CD14-positive monocyte (primary cell): ENCODE data around the gene RHBDL1. TPM values are rescaled to one million over a fixed set of nuclear protein-coding genes. Genes with fewer than 3 reads are reported as not detected.

Source experiments
- DNase-seq, 3 donors: peaks; one replicate each; pipeline ENCODE4 v3.0.0-alpha.2; 2011 to 2022
- H2AFZ ChIP-seq: 2 replicates; pipeline ENCODE4 v1.6.0; 2012; ENCODE audit warnings: mild to moderate bottlenecking, low read depth, low read length, inconsistent platforms; ENCODE audit not compliant: insufficient read depth, poor library complexity, severe bottlenecking
- H3K27ac ChIP-seq, 2 donors: 1 replicate in 1 of 2; 2 replicates in 1 of 2; pipeline ENCODE4 v1.5.1; 2012 to 2013; ENCODE audit warnings: low read length in 2 of 2, control low read depth in 1 of 2, inconsistent platforms in 1 of 2, low read depth in 1 of 2, mild to moderate bottlenecking in 1 of 2
- H3K27me3 ChIP-seq, 2 donors: one replicate each; pipeline versions ENCODE4 v1.6.0 to v1.6.1; 2011 to 2013; ENCODE audit warnings: low read length in 2 of 2; ENCODE audit not compliant: control insufficient read depth in 2 of 2, insufficient read depth in 2 of 2
- H3K36me3 ChIP-seq, 2 donors: replicated peaks in 1 of 2; 1 replicate in 1 of 2; 2 replicates in 1 of 2; pipeline versions ENCODE4 v1.5.1 to v1.6.1; 2012 to 2013; ENCODE audit warnings: low read length in 2 of 2, control low read depth in 1 of 2, inconsistent platforms in 1 of 2, mild to moderate bottlenecking in 1 of 2; ENCODE audit not compliant: insufficient read depth in 2 of 2, control insufficient read depth in 1 of 2
- H3K4me1 ChIP-seq, 2 donors: 1 replicate in 1 of 2; 2 replicates in 1 of 2; pipeline versions ENCODE4 v1.5.1 to v1.6.1; 2012 to 2013; ENCODE audit warnings: low read length in 2 of 2, control low read depth in 1 of 2, inconsistent platforms in 1 of 2, mild to moderate bottlenecking in 1 of 2, moderate library complexity in 1 of 2; ENCODE audit not compliant: insufficient read depth in 2 of 2, control insufficient read depth in 1 of 2
- H3K4me2 ChIP-seq: replicated peaks from 2 replicates; pipeline ENCODE3; 2012; ENCODE audit warnings: low read length, moderate library complexity, mild to moderate bottlenecking; ENCODE audit not compliant: poor library complexity, severe bottlenecking; ENCODE audit errors: extremely low read depth
- H3K4me3 ChIP-seq, 3 experiments: fragments of 200-600 bp in 1 of 3; sonication (generic) in 1 of 3; replicated peaks in 1 of 3; 1 replicate in 2 of 3; 2 replicates in 1 of 3; pipeline ENCODE4 v1.5.1; 2011 to 2013; ENCODE audit warnings: low read length in 3 of 3, mild to moderate bottlenecking in 3 of 3, control low read depth in 2 of 3, low read depth in 2 of 3, inconsistent platforms in 1 of 3, moderate library complexity in 1 of 3
- H3K79me2 ChIP-seq: 2 replicates; pipeline ENCODE4 v1.6.0; 2012; ENCODE audit warnings: mild to moderate bottlenecking, control low read depth, inconsistent platforms, low read length, moderate library complexity; ENCODE audit not compliant: insufficient read depth
- H3K9ac ChIP-seq: 2 replicates; pipeline ENCODE4 v1.6.0; 2017; ENCODE audit warnings: low read length, mild to moderate bottlenecking; ENCODE audit not compliant: insufficient read depth, poor library complexity, severe bottlenecking
- H3K9me3 ChIP-seq, 2 donors: replicated peaks in 1 of 2; 1 replicate in 1 of 2; 2 replicates in 1 of 2; pipeline versions ENCODE4 v1.5.1 to v1.6.1; 2012 to 2013; ENCODE audit warnings: low read length in 2 of 2, control low read depth in 1 of 2; ENCODE audit not compliant: control insufficient read depth in 1 of 2, insufficient read depth in 1 of 2
- H4K20me1 ChIP-seq: 2 replicates; pipeline ENCODE4 v1.6.0; 2012; ENCODE audit warnings: mild to moderate bottlenecking, low read length, control low read depth, moderate library complexity; ENCODE audit not compliant: insufficient read depth
- H3K27ac Mint-ChIP-seq, 7 donors: one replicate each; pipeline ENCODE4 v1.8.0; 2020; ENCODE audit warnings: mild to moderate bottlenecking in 7 of 7, mixed read lengths in 7 of 7, moderate library complexity in 6 of 7, inconsistent platforms in 2 of 7
- H3K27me3 Mint-ChIP-seq, 3 donors: one replicate each; pipeline ENCODE4 v1.8.0; 2021 to 2022; ENCODE audit warnings: low read depth in 3 of 3, mild to moderate bottlenecking in 3 of 3, mixed read lengths in 3 of 3, moderate library complexity in 3 of 3, inconsistent platforms in 1 of 3
- H3K36me3 Mint-ChIP-seq, 2 donors: one replicate each; pipeline ENCODE4 v1.8.0; 2020; ENCODE audit warnings: mixed read lengths in 2 of 2, inconsistent platforms in 1 of 2, mild to moderate bottlenecking in 1 of 2
- H3K4me1 Mint-ChIP-seq: one replicate; pipeline ENCODE4 v1.8.0; 2020; ENCODE audit warnings: mild to moderate bottlenecking, mixed read lengths
- H3K4me3 Mint-ChIP-seq, 2 donors: one replicate each; pipeline ENCODE4 v1.8.0; 2020; ENCODE audit warnings: mild to moderate bottlenecking in 2 of 2, mixed read lengths in 2 of 2, moderate library complexity in 1 of 2
- H3K9me3 Mint-ChIP-seq, 7 donors: one replicate each; pipeline ENCODE4 v1.8.0; 2020 to 2022; ENCODE audit warnings: mixed read lengths in 7 of 7, mild to moderate bottlenecking in 6 of 7, moderate library complexity in 6 of 7, inconsistent platforms in 2 of 7
- WGBS: methylation state at CpG from one replicate; pipeline ENCODE4 v1.1.5; 2013; ENCODE audit warnings: missing lambda C conversion rate; ENCODE audit not compliant: insufficient coverage; 5-methylcytosine and 5-hydroxymethylcytosine counted together
- intact Hi-C, 2 donors: fragments of 100-400 bp; cut with micrococcal nuclease; formaldehyde crosslinking; loops; one replicate each; pipeline versions ENCODE4 v1.15.0 to v1.15.1; 2023
- polyA plus RNA-seq, 3 donors: library from polyadenylated mRNA; depleted of rRNA in 1 of 3; unstranded in 2 of 3; stranded (reverse) in 1 of 3; fragments of 300-500 nt in 2 of 3; fragments of >200 nt in 1 of 3; fragmentation: Illumina TruSeq in 2 of 3; gene quantifications; 1 replicate in 2 of 3; 2 replicates in 1 of 3; pipeline ENCODE4 v1.2.3, GENCODE V29; 2012 to 2021
- TF ChIP-seq, protein P1 (sequence below): fragments of 200-600 bp; IDR thresholded peaks from one replicate; pipeline ENCODE4 v1.8.0; 2022; ENCODE audit warnings: antibody characterized with exemption, mild to moderate bottlenecking

RHBDL1 gene
- polyA plus RNA-seq, 3 donors = 1.3 TPM; not detected in 2

DNA sequence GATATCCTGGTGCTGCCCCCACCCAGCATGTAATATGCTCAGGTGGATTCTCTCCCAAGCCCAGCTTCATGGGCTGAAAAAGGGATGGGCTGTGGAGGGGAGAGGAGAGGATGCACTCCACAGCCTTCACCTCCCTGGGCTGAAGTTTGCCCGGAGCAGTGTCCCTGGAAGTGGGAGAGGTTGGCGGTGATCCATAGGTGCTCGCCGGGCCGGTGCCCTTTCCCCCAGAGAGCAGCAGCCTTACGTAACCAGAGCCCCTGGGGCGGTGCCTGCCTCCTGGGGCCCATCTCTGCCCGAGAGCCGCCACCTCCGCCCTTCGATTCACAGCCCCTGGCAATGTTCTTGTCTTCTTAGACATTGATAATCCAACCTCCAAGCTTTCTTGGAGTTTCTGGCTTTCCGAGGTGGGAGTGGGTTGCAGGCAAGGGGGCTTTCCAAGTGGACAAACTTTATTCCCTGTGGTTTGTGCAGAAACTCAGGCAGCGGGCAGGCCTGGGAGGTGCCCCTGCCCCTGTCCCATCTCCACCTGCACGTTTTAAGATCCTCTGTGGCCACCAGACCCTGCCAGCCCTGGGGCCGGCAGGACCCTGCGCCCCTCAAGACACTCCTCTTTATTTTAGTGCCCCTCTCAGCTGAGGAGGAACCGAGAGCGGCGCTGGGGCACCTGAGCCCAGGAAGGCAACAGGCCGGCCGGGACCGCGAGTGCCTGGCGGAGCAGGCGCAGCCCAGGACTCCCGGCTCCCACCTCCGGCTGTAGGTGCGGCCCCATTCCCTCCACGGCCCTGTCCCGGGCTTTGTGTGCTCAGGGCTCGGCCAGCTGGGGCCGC, 29.4 kb upstream of the RHBDL1 start:
- Mint-ChIP-seq H3K27ac (no peak overlapping the region), H3K4me3 (no peak overlapping the region), H3K27me3 (peaks cover 0 to 3% (median 0%) of the 10 kb centered on the region in 3 donors), H3K36me3 (peaks cover 5 to 15% of the 10 kb centered on the region in 2 donors), H3K4me1 (peaks cover 47% of the 10 kb centered on the region), H3K9me3 (peaks cover 0 to 2% (median 0%) of the 10 kb centered on the region in 7 donors)
- peaks cover 49% of the 10 kb centered on the region for H4K20me1 ChIP-seq
- TF ChIP-seq, protein P1, sequence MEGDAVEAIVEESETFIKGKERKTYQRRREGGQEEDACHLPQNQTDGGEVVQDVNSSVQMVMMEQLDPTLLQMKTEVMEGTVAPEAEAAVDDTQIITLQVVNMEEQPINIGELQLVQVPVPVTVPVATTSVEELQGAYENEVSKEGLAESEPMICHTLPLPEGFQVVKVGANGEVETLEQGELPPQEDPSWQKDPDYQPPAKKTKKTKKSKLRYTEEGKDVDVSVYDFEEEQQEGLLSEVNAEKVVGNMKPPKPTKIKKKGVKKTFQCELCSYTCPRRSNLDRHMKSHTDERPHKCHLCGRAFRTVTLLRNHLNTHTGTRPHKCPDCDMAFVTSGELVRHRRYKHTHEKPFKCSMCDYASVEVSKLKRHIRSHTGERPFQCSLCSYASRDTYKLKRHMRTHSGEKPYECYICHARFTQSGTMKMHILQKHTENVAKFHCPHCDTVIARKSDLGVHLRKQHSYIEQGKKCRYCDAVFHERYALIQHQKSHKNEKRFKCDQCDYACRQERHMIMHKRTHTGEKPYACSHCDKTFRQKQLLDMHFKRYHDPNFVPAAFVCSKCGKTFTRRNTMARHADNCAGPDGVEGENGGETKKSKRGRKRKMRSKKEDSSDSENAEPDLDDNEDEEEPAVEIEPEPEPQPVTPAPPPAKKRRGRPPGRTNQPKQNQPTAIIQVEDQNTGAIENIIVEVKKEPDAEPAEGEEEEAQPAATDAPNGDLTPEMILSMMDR = no peak
- 92% methylated on average over 26 of the region's 32 CpGs for WGBS
- no peaks in the 10 kb centered on the region for H3K27me3 ChIP-seq
- no peak overlapping the region for H3K27ac ChIP-seq
- H3K4me3 ChIP-seq = no peak overlapping the region
- H3K36me3 ChIP-seq = no peaks in the 10 kb centered on the region
- H3K9me3 ChIP-seq = no peaks in the 10 kb centered on the region
- peaks cover 39 to 68% of the 10 kb centered on the region in 2 donors for H3K4me1 ChIP-seq
- H3K9ac ChIP-seq = no peak overlapping the region
- peaks cover 28% of the 10 kb centered on the region for H3K79me2 ChIP-seq
- intact Hi-C loops = no loop called here
- DNase-seq = no peak
- no peak overlapping the region for H2AFZ ChIP-seq
- H3K4me2 ChIP-seq = no peak overlapping the region

DNA sequence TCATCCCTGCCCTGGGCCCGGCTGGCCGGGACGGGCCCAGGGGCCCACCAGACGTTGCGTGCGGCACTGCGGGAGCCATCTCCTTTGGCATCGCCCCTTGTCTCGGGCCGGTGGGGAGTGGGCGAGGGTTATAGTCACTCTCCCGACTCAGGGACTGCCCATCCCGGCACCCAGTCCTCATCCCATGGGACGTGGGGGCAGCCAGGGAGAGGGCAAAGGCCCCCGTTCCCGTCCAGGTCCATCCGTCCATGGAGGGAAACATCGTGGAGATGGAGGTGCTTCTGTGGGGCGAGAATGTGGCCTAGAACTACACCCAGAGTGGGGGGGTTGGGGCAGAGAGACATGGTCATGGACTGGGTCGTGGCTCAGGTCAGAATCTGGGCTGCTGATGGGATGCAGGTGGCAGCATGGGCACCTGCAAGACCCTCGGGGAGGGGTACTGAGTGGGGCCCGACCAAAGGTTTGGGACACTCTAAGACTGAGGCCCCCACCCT, 28.7 kb upstream of the RHBDL1 start:
- TF ChIP-seq, protein P1 = no peak
- Mint-ChIP-seq H3K4me1 (peaks cover 47% of the 10 kb centered on the region), H3K36me3 (peaks cover 5 to 15% of the 10 kb centered on the region in 2 donors), H3K9me3 (peaks cover 0 to 2% (median 0%) of the 10 kb centered on the region in 7 donors), H3K27me3 (peaks cover 0 to 3% (median 0%) of the 10 kb centered on the region in 3 donors), H3K4me3 (no peak overlapping the region), H3K27ac (no peak overlapping the region)
- Histone ChIP-seq H3K4me1 (peaks cover 34 to 61% of the 10 kb centered on the region in 2 donors), H4K20me1 (peaks cover 49% of the 10 kb centered on the region), H2AFZ (no peak overlapping the region), H3K4me2 (no peak overlapping the region), H3K79me2 (peaks cover 24% of the 10 kb centered on the region), H3K27me3 (no peaks in the 10 kb centered on the region), H3K4me3 (no peak overlapping the region), H3K27ac (no peak overlapping the region), H3K9me3 (no peaks in the 10 kb centered on the region), H3K36me3 (no peaks in the 10 kb centered on the region), H3K9ac (no peak overlapping the region)
- 94% methylated on average over 19 of the region's 22 CpGs for WGBS
- DNase-seq = no peak
- intact Hi-C loops = no loop called here
